ENCODE measurements around the gene TIMMDC1. TPM values are rescaled to one million over a fixed set of nuclear protein-coding genes. Genes with fewer than 3 reads are reported as not detected.

TIMMDC1 gene
- total RNA-seq, 4 donors from 2014 or later = 41.6 to 55.7 (median 46.2) TPM

GRCh38 chr3:119553823-119554415, 55.6 kb downstream of the TIMMDC1 start:
- 71% methylated on average over 5 of the region's 5 CpGs for WGBS
- no peaks in the 10 kb centered on the region for H3K9me3 ChIP-seq
- H3K4me3 ChIP-seq = no peak overlapping the region
- TF ChIP-seq CTCF (IDR thresholded peaks at IDR 0.05) (no peak), POLR2A (IDR thresholded peaks at IDR 0.05) (no peak), POLR2AphosphoS5 (IDR thresholded peaks at IDR 0.05) (no peak), EP300 (IDR thresholded peaks at IDR 0.05) (no peak)
- no peak for DNase-seq (ENCODE audit: low spot score in 2 of 2)
- H3K27ac ChIP-seq = no peak overlapping the region
- H3K4me1 ChIP-seq = no peaks in the 10 kb centered on the region
- H3K36me3 ChIP-seq = no peaks in the 10 kb centered on the region
- no peaks in the 10 kb centered on the region for H3K27me3 ChIP-seq

GRCh38 chr3:119555309-119555735, 57.0 kb downstream of the TIMMDC1 start:
- H3K4me1 ChIP-seq = no peaks in the 10 kb centered on the region
- WGBS = 56% methylated on average over 4 of the region's 4 CpGs
- H3K36me3 ChIP-seq = no peaks in the 10 kb centered on the region
- H3K9me3 ChIP-seq = no peaks in the 10 kb centered on the region
- H3K27ac ChIP-seq = no peak overlapping the region
- no peaks in the 10 kb centered on the region for H3K27me3 ChIP-seq
- no peak overlapping the region for H3K4me3 ChIP-seq
- TF ChIP-seq EP300 (IDR thresholded peaks at IDR 0.05) = no peak
- TF ChIP-seq POLR2A (IDR thresholded peaks at IDR 0.05) = no peak
- TF ChIP-seq CTCF (IDR thresholded peaks at IDR 0.05) = no peak
- TF ChIP-seq POLR2AphosphoS5 (IDR thresholded peaks at IDR 0.05) = no peak
- no peak for DNase-seq (ENCODE audit: low spot score in 2 of 2)

- H3K27ac ChIP-seq = no peak overlapping the region
- TF ChIP-seq POLR2AphosphoS5 (IDR thresholded peaks at IDR 0.05) (no peak), POLR2A (IDR thresholded peaks at IDR 0.05) (no peak), CTCF (IDR thresholded peaks at IDR 0.05) (no peak), EP300 (IDR thresholded peaks at IDR 0.05) (no peak)
- no peaks in the 10 kb centered on the region for H3K36me3 ChIP-seq
- no CpG with 5 or more reads among the region's 1 CpG for WGBS
- no peaks in the 10 kb centered on the region for H3K9me3 ChIP-seq
- H3K27me3 ChIP-seq = no peaks in the 10 kb centered on the region
- DNase-seq (ENCODE audit: low spot score in 2 of 2) = no peak
- H3K4me3 ChIP-seq = no peak overlapping the region
- H3K4me1 ChIP-seq = no peaks in the 10 kb centered on the region
Observed at GRCh38 chr3:119555929-119556328, 57.6 kb downstream of the TIMMDC1 start.

- H3K4me1 ChIP-seq = no peaks in the 10 kb centered on the region
- H3K27me3 ChIP-seq = no peaks in the 10 kb centered on the region
- 89% methylated on average over 7 of the region's 7 CpGs for WGBS
- no peak overlapping the region for H3K27ac ChIP-seq
- TF ChIP-seq POLR2A (IDR thresholded peaks at IDR 0.05) (no peak), EP300 (IDR thresholded peaks at IDR 0.05) (no peak), CTCF (IDR thresholded peaks at IDR 0.05) (no peak), POLR2AphosphoS5 (IDR thresholded peaks at IDR 0.05) (no peak)
- H3K4me3 ChIP-seq = no peak overlapping the region
- no peaks in the 10 kb centered on the region for H3K9me3 ChIP-seq
- no peaks in the 10 kb centered on the region for H3K36me3 ChIP-seq
- no peak for DNase-seq (ENCODE audit: low spot score in 2 of 2)
Observed at GRCh38 chr3:119557192-119557876, 59.0 kb downstream of the TIMMDC1 start.

GRCh38 chr3:119557877-119558269, 59.5 kb downstream of the TIMMDC1 start:
- no peaks in the 10 kb centered on the region for H3K36me3 ChIP-seq
- H3K4me1 ChIP-seq = no peaks in the 10 kb centered on the region
- TF ChIP-seq POLR2A (IDR thresholded peaks at IDR 0.05) (no peak), POLR2AphosphoS5 (IDR thresholded peaks at IDR 0.05) (no peak), CTCF (IDR thresholded peaks at IDR 0.05) (no peak), EP300 (IDR thresholded peaks at IDR 0.05) (no peak)
- no peaks in the 10 kb centered on the region for H3K27me3 ChIP-seq
- DNase-seq (ENCODE audit: low spot score in 2 of 2) = no peak
- WGBS = 57% methylated on average over 3 of the region's 3 CpGs
- H3K4me3 ChIP-seq = no peak overlapping the region
- no peak overlapping the region for H3K27ac ChIP-seq
- H3K9me3 ChIP-seq = no peaks in the 10 kb centered on the region
